GM21786 (cell line): ENCODE results near the gene ANK3.

Experiments used
- ATAC-seq: cut with Tn5 transposase; IDR thresholded peaks from one replicate; pipeline ENCODE4 v1.9.1; 2021; ENCODE audit not compliant: unreplicated experiment

Gene ANK3

DNA sequence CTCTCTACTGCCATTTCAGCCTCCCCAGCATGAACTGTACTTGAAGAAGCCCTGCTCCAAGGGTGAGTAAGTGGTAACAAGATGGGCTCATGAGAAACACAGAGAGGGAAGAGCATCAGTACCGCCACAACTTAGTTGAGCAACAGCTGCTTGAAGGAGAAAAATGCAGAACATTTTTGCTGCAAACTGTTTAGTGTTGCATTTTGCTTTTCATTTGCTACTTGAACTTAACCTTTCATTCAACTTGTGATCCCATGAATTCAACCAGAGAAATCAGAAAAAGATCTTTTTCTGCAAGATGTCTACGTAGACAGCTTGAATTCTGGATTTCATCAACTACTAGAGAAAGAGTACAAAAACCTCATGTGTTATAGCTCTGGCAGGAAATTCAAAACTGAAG, 40.7 kb downstream of the ANK3 start:
- no peak for ATAC-seq

- ATAC-seq: no peak
Observed at GRCh38 chr10:60347270-60347669, 42.4 kb downstream of the ANK3 start.

GRCh38 chr10:60346661-60347060, 43.0 kb downstream of the ANK3 start:
- ATAC-seq: no peak

DNA sequence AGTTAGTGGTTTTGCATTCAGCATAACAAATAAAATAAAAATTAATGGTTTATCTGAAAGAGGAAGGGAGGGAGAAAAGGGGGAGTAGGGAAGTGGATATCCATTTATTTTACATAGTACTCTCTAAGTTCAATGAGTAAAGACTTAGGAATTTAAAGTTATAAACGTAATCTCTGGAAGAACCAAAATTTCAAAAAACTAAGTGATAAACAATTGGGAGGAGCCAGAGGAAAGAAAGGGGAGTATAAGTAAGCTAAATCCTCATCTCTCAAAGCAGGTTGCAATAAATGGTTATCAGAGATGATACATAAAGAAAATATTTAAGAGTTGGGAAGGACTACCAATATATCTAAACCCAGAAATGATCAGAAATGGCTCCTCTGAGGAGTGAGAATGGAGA, 46.4 kb downstream of the ANK3 start:
- ATAC-seq: no peak

GRCh38 chr10:60341969-60342368, 47.7 kb downstream of the ANK3 start:
- ATAC-seq: no peak

DNA sequence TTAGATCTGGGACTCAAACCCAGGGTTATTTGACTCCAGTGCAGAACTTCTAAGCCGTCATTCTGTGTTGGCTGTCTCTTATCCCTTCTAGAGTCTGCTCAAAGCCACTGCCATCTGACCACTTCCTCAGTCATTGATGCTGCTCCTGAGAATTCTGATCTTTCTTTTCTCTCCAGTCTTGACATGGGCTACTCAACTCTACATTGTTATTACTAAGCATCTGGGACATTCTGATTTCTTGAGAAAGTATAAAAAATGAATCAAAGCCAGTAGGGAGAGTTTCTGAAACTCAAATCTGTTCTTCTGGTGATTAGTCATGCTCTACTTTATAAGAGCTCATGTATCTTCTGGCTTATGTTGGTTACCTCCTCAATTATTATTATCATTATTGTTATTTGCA, 48.7 kb downstream of the ANK3 start:
- ATAC-seq: no peak

GRCh38 chr10:60339757-60340156, 49.9 kb downstream of the ANK3 start:
- no peak for ATAC-seq

DNA sequence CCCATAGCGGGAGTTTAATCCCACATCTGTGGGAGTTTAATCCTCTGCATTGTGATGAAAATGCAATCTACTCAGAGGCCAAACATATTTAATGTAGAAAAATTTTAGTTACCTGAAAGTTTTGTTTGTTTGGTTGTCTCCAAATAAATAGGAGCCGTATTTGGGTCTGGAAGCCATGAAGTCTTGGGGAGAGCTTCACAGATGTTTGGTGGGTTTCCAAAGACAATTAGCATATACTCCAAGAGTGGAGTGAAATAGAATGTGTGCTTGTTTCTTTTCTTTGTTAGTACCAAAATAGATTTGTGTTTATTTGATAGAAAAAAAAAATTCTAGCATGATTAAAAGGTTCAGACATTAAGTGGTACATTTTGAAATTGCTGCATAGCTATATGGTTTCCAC, 50.9 kb downstream of the ANK3 start:
- ATAC-seq: no peak

DNA sequence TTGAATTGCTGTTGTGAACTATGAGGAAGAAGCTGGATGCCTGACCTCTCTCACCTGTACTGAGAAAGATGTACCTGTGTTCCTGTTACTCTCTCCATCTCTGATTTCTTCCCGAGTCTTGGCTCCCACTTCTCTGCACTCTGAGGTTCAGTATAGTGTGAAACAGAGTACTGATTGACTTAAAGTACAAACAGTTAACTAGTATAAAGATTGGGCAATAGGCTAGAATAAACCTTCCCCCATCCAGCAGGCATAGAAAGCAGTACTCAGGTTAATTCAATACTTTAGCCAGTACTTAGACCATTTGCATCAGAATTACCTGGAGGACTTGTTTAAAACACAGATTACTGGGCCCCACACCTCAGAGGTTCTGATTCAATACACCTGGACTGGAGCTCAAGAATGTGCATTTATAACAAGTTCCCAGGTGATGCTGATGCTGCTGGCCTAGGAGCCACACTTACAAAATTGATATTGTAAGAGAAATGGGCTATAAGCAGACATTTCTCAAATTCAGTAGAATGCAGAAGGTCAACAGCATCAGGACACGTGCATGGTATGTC, 51.6 kb downstream of the ANK3 start:
- no peak for ATAC-seq

- no peak for ATAC-seq
Observed at GRCh38 chr10:60336901-60337630, 52.6 kb downstream of the ANK3 start.

GRCh38 chr10:60335708-60336107, 54.0 kb downstream of the ANK3 start:
- ATAC-seq: peak; percentile 58

DNA sequence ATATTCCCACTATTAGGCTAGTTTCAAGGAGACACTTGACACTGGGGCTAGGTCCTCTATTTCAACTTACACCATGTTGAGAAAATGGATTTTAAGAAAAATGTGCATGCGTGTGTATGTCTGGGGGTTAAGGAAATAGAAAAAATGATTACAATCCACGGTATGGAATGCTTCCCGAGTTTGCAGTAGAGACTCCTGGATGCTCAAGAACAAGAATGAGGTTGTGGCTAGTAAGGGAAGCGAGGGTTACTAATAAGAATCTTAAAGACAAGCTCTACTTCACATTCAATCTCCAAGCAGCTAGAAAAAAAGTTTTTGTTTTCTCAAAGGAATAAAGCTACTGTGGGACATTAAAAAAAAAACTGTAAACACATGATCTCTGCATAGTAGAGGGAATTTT, 54.7 kb downstream of the ANK3 start:
- no peak for ATAC-seq

GRCh38 chr10:60332371-60332770, 57.3 kb downstream of the ANK3 start:
- ATAC-seq: no peak

DNA sequence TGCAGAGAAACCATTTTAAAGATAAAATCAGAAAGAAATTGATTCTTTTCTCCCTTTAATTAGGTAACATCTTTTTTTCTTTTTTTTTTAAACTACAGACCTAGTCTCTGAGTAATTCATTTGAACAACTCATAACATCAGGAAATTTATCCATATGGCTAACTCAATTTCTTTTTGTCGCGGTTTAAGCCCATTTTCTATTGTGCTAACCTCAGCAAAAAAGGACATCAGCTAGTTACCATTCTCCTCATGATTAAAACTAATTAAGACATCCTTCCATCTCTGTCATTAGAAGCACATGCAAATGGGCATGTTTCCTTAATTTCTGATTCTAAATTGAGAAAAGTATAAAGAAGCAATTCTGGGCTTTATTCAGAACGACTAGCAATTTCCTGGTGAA, 57.8 kb downstream of the ANK3 start:
- ATAC-seq: no peak

- no peak for ATAC-seq
Observed at GRCh38 chr10:60323162-60323561, 66.5 kb downstream of the ANK3 start.

DNA sequence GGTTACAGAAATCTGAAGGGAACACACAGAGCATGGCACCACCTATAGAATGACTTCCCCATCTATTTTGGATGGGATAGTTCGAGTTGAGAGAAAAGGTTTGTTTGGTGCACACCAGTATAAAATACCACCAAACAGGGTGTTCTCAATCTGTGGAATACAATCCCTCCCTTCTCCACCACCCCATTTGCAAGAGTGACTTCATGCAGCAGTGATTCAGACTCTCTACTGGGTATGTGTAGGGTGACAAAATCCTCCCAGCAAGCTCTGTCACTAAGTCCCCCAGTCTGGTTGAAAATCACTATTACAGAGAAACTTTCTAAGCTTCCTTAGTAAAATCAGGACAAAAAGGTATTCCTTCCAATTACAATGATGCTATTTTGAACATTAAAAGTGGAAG, 69.0 kb downstream of the ANK3 start:
- no peak for ATAC-seq

DNA sequence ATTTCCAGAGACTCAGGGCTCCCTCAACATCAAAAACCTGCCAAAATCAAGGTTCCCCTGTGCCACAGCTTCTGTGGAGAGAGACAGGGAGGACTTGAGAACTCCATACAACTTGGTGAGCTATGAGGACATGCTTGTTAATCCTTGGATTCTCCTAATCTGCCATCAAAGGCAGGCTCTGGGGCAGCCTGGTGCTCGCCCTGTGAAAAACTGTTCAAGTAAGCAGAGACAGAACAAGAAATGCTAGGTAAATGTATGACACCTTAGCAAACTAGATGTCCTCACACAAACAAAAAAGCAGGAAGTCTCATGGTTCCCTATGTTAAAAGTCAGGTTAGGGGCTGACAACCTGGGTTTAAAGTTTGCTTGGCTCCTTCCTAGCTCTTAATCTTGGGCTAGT, 73.6 kb downstream of the ANK3 start:
- ATAC-seq: no peak

DNA sequence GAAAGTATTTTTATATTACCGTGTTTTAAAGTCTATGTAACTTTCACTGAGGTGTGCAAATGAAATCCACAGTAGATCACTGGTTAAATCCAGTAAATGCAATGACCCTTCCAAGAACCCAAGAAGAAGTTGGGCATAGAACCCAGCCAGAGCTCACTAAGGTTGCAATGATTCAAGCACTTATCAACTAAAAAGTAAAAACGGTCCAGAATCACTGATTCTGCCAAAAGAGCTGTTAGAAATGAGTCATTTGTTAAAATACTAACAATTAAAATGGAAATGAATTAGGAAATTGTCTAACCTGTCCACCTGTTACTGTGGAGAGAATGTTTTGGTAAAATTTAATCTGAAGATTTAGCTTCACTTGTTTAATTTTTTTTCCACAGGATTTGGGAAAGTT, 74.4 kb downstream of the ANK3 start:
- no peak for ATAC-seq

- ATAC-seq: no peak
Observed at GRCh38 chr10:60314069-60314940, 75.4 kb downstream of the ANK3 start.

DNA sequence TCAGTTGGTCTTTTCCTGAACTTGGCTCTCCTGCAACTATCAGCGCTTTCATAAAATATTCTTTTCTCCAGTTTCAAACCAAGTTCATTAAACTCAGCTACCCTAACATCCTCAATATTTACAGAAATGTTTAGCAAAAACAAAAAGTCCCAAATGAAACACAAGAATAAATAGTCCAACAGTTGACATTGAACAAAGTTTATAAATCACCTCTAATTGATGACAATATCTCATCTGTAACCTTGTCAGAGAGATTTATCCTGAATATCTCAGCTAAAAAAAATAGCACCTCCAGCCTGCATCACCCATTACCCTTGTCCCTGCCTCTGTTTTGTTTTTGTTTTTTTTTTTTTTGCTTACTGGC, 76.1 kb downstream of the ANK3 start:
- no peak for ATAC-seq

GRCh38 chr10:60312818-60313588, 76.7 kb downstream of the ANK3 start:
- no peak for ATAC-seq
